Stimulated activated CD8-positive, alpha-beta memory T cell treated with anti-CD3 and anti-CD28 coated beads, Interleukin-12 subunit alpha, Interleukin-12 subunit beta, amount 100 ng/mL, for 24 hours (primary cell): Measurements from ENCODE around the gene MTURN.

Source experiments
- DNase-seq: peaks from one replicate; pipeline ENCODE4 v3.0.0-alpha.2; 2020; ENCODE audit errors: extremely low read depth

Gene MTURN

GRCh38 chr7:30162133-30162532, 27.3 kb downstream of the MTURN start:
- DNase-seq, result no peak

DNA sequence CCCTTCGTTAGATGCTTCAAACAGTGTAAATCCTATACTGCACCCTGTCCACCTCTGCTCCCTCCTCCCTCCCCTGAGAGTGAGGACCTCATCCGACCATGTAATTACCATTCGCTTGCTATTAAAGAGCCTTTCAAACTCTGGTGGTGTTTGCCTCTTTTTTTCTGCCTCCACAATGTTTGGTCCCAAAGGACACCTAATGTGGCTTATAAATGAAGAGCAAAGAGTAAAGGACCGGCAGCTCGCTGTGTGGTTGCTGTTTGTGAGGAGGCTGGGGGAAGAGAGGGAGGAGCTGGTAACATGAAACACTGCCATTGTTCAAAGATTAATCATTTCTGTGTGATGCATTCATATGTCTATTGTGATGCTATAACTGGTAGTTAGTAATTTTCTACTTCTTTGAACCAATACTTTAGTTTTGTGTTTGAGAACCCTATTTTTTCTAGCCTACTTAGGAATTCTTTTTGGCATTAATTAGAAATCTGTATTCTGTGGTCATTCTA, 27.9 kb downstream of the MTURN start:
- no peak for DNase-seq

DNA sequence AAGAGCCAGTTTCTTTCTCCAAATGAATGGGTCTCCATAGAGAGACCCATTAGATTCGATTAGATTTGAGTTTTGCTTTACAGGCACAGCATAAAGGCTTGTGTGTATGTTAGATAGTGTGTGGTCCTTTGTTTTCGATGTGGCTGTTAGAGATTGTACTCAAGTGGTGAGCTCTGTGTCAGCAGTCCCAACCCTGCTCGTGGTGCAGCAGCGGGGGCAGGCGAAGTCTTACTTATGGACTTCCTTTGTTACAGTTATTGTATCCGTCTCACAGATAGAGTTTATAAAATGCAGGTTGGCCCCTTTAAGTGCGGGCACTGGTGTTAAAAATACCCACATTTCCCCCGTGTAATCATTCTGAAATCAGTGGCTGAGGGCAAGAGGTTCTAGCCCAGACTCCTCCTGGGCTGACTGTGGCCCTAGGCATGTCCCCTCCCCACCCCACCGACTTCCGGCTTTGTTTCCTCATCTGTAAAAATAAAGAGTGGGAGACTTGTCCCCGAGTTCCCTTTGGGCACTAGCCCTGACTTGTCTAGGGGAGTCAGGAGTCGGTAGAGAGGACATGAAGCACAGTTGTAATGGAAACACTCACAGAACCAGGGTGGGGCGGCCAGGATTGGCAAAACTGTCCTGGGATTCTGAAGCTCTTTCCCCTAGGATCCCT, 28.6 kb downstream of the MTURN start:
- no peak for DNase-seq

GRCh38 chr7:30164567-30164966, 29.8 kb downstream of the MTURN start:
- DNase-seq, result no peak

- no peak for DNase-seq
Observed at GRCh38 chr7:30165590-30165989, 30.8 kb downstream of the MTURN start.

DNA sequence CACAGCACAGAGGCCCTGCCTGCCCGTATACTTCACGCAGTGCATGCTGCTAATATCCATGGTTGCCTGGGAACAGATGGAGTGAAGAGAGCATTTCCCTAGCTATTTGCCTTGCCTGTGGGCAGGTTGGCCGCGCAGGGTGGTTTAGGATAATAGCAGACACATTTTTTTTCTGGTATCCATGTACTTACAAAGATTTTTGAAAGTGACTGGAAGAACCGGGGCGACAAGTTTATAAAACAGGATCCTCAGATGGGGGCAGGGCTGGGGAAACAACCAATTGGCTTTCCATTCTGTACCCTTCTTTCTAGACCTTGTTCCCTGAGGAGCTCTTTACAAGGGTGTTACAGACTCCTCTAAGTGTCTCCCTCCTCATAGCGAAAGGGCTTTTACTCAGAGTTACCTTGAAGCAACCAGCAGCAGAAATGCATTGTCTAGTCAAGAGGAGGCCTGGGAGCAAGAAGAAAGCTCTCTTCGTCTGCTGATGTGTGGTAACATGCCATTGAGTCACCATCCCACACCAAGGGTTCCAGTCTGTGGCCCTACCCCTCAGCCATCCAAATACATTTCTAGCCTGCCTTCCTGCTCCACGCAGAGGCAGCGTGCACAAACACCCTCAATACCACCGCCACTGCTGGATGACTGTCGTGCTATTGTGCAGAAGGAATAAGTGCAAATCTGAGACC, 31.5 kb downstream of the MTURN start:
- DNase-seq, result no peak

DNA sequence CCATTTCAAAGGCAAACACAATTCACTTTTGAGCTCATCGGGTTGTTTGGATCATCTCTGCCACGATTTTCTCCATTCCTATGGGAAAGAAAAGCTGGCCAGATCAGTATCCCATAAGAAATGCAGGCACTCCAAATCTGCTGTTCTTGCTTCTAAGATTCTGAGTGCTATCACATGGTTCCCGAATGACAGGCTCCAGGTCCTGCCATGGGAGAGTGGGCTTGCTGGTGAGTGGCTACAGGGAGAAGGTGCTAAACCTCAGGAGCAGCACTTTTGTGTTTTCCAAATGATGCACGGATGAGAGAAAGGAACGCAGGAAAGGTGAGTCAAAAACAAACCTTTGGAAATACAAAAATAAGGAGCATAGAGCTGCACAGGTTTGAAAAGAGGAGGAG, 32.1 kb downstream of the MTURN start:
- no peak for DNase-seq

DNA sequence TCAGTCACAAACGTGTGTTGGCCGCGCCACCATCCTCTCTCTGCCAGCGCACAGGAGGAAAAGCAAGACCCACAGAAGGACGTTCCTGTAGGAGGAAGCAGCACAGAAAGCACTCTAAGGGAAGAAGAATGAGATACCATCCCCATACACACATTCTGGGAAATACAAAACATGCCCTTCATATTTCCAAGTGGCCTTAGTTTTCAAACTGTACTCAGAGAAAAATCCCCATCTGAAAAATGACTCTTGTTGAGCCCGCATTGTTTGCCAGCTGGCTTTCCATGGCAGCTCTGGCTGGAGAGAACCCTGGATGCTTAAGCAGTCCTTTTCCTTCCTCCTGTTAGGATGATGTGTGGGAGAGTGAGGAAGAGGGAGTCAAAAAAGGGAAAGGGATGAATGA, 33.1 kb downstream of the MTURN start:
- DNase-seq, result no peak

DNA sequence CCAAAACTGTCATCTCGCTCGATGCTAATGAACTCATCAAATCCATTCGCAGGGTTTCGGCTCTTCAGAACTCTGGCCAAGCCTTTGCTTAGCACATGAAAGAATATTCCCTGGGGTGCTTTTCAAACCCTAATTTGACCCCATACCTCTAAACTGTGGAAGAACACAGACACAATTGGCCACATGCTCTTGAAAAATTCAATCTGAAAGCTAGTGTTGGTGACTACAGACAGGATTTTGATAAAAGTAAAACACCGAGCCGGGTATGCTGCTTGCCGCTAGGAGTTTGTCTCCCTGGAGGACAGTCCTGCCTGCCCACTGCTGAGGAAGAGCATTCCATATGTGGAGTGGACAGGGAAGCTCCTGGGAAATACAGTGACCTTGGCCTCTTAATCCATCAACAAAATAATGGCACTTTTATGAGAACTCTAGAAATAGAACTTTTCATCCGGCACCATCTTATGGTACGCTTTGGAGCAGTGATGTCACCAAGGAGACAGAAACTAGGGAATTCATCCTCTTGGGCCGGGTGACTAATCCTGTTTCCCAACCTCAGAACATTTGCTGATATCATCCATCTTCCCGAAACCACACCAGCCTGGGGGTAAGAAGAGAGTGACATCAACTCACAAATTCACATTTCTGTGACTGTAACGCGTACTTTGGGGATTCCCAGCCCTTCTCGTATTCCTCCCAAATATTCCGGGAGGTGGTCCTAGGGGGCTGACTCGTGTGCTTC, 34.2 kb downstream of the MTURN start:
- no peak for DNase-seq

DNA sequence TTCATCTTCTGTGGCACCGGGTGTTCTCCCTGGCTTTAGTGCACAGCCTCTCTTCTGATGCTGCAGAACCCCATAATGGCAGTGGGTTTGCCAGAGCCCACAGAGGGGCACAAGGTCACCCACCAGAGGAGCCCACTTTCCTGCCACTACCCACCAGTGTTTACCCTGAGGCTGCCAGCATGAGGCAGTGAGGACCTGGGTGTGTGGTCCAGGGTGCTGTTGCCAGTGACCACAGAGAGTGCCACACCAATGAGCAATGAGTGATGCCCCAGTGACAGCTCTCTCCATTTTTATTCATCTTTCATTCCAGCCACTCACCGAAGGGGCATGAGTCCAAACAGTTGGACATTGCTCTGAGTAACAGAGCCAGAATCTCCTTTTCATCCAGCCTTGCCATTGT, 34.8 kb downstream of the MTURN start:
- no peak for DNase-seq

- no peak for DNase-seq
Observed at GRCh38 chr7:30170476-30171205, 35.9 kb downstream of the MTURN start.

DNA sequence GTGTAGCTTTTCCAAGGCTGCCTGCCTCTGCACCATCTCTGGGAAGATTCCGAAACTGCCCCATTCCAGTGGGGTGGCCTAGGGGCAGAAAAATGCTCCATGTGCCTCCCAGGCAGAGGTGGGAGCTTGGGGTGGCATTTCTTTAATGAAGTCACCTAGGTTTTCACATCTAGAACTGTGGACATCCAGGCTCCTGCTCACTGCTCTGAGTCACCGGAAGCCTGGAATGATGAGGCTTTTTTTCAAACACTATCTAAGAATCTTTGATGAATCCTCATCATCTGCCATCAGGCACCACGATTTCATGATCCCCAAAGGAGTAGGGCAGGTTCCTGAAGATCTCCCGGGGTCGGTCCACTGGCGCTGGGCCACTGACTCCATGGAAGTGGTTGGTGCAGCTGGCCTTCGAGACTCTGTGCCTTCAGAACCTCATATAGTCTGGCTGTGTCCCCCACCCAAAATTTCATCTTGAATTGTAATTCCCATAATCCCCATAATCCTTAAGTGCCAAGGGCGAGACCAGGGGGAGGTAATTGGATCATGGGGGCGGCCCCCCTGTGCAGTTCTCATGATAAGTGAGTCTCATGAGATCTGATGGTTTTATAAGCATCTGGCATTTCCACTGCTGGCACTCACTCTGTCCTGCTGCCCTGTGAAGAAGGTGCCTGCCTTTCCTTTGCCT, 37.1 kb downstream of the MTURN start:
- DNase-seq, result no peak

- no peak for DNase-seq
Observed at GRCh38 chr7:30172451-30172850, 37.7 kb downstream of the MTURN start.

DNA sequence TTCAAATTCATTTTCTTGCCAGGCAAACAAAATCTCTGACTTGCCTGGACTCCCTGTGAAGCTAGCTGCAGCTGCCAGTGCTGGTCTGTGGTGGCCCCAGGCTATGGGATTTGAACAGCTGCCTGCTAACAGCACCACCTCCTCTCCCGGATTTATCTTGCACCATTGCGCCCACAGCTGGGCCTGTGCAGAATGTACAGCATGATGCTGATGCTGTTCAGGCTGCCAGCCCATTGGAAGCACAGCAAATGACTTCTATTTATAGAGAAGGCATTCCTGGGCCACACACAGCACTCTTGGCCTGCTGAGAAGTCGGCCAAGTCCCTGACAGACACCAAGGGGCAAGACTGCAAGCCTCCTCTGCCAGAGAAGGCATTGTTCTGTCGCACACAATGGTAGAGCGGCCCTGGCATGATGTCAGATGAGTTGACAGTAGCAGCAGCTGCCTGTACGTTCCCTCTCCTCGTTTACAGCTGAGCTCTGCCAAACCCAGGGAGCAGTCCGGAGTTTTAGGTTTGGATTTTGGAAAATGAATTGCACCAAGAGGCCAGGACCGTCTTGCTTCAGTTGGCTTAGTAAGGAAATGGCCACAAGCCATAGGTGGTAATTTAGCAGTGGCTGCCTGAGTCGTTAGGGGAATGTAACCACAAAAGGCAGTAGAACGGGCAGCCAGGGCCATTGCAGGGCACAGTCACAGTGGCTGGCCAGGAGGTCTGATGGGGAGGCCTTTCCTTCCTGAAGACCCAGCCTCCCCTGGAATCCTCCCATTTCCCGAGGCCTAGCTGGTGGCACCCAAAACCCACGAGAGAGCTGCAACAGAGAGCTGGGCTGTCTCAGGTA, 38.5 kb downstream of the MTURN start:
- DNase-seq, result no peak

DNA sequence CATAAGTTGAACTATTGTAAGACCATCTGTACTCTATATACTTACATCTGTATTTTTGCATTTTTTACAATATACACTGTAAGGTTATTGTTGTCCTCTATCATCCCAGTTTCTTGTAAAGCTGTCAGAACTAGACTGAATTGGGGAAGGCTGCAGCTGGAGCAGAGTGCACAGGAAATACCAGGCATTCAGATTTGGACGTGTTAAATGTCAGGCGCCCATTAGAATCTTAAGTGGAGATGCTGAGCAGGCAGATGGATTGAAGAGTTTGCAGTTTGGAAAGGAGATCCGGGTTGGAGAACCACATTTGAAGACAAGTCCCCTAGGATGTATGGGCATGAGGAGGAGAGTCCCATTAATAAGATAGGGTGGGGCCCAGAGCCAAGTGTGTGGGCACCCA, 40.4 kb downstream of the MTURN start:
- DNase-seq, result no peak

DNA sequence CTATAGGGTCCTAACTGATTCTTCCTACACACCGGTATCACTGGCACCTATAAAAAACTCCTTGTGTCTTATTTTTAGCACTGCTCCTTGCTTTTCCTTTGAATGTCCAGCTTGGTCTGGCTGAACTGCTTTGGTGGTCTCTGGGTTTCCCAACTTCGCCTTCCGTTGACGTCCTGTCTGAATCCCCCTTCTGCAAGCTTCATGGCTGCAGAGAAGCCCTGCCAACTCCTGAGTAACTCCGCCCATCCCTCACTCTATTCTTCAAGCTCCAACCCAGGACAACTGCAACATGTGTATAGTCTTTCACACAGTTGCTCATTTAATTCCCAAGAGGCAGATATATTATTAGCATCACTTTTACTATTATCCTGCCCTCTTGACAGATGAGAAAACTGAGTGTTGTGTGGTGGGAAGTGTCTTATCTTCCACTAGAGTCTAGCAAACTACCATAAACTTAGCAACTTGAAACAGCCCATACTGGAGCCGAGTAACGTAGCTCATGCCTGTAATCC, 40.9 kb downstream of the MTURN start:
- no peak for DNase-seq

GRCh38 chr7:30176463-30177109, 41.8 kb downstream of the MTURN start:
- no peak for DNase-seq

GRCh38 chr7:30177186-30177585, 42.4 kb downstream of the MTURN start:
- DNase-seq, result no peak

- no peak for DNase-seq
Observed at GRCh38 chr7:30177965-30178364, 43.2 kb downstream of the MTURN start.
